Stimulated activated CD8-positive, alpha-beta memory T cell treated with anti-CD3 and anti-CD28 coated beads, Interleukin-2, amount 100 ng/mL, for 1 hour (primary cell): ENCODE results near the gene OR7C1.
"Not testable (repeated sequence)": the region's sequence is repeated elsewhere in the genome, so short reads cannot be mapped to it uniquely, and the experiment has no call there.

Experiments used
- DNase-seq, 2 donors: peaks; one replicate each; pipeline ENCODE4 v3.0.0-alpha.2; 2020; ENCODE audit warnings: low read depth in 2 of 2

OR7C1 gene

GRCh38 chr19:14785102-14785793 lies 49.7 kb downstream of the OR7C1 start:
- DNase-seq = not testable (repeated sequence)

- not testable (repeated sequence) for DNase-seq
Observed at GRCh38 chr19:14784730-14785101, 50.3 kb downstream of the OR7C1 start.

- DNase-seq = not testable (repeated sequence)
Observed at GRCh38 chr19:14783410-14783998, 51.5 kb downstream of the OR7C1 start.

- DNase-seq = no peak
Observed at GRCh38 chr19:14782626-14783409, 52.2 kb downstream of the OR7C1 start.

GRCh38 chr19:14781713-14782536 lies 53.1 kb downstream of the OR7C1 start:
- not testable (repeated sequence) for DNase-seq

GRCh38 chr19:14780622-14781225 lies 54.3 kb downstream of the OR7C1 start:
- not testable (repeated sequence) for DNase-seq

GRCh38 chr19:14779151-14779550 lies 55.8 kb downstream of the OR7C1 start:
- DNase-seq = no peak

- not testable (repeated sequence) for DNase-seq
Observed at GRCh38 chr19:14778110-14778845, 56.7 kb downstream of the OR7C1 start, which contains the start of gene ADGRE2. TSS of gene ADGRE2 (minus strand) at chr19:14778560. CDS start at chr19:14776756, 1,804 bp downstream.

- DNase-seq = not testable (repeated sequence)
Observed at GRCh38 chr19:14777645-14778044, 57.3 kb downstream of the OR7C1 start.

GRCh38 chr19:14775869-14776586 lies 59.0 kb downstream of the OR7C1 start:
- no peak for DNase-seq

GRCh38 chr19:14775326-14775725 lies 59.7 kb downstream of the OR7C1 start:
- not testable (repeated sequence) for DNase-seq

- DNase-seq = no peak
Observed at GRCh38 chr19:14774373-14774772, 60.6 kb downstream of the OR7C1 start.

GRCh38 chr19:14773722-14774121 lies 61.3 kb downstream of the OR7C1 start:
- not testable (repeated sequence) for DNase-seq

- no peak for DNase-seq
Observed at GRCh38 chr19:14772995-14773394, 62.0 kb downstream of the OR7C1 start.

- no peak for DNase-seq
Observed at GRCh38 chr19:14772467-14772866, 62.5 kb downstream of the OR7C1 start.

- no peak for DNase-seq
Observed at GRCh38 chr19:14770944-14771839, 63.8 kb downstream of the OR7C1 start.

- no peak for DNase-seq
Observed at GRCh38 chr19:14770136-14770535, 64.8 kb downstream of the OR7C1 start.

- DNase-seq = no peak
Observed at GRCh38 chr19:14769201-14769600, 65.8 kb downstream of the OR7C1 start.

- no peak for DNase-seq
Observed at GRCh38 chr19:14768001-14768400, 67.0 kb downstream of the OR7C1 start.
